ENCODE measurements around the gene BAIAP2L2.

DNA sequence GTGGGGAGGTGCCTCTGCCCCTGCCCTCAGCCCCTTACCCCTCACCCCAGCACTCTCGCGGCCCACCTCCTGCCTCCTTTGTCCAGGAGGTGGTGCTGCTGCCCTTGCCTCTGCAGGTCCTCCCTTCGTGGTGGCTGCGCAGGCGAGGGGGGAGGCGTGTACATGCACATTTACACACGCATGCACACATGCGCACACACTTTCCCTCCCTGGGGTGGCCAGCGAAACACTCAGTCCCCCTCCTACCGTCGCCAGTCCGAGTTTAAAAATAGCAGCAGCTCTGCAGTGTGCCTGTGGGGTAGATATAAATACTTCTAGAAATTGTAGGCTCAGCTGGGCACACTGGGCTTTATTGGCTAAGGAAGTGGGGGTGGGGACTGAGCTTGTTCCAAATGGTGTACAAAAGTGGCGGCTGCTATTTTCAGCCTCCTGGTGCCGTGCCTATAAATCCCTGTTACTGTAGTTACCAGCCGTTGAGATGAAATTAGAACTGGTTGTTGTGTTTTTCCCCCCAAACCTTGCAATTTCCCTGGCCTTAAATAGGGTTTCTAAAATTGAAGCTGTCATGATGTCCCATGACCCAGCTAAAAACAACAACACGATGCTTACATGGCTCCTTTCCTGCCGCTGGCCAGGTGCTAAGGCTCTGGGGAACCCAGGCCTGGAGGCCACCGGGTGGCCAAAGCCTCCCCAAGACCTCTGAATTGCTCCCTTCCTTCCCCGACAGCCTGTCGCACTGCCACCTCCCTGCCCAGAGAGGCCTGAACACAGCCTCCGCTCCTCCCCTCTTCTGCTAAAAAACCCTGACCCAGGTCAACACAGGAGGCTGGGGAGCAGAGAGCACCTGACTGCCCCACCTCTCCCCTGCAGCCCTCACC is 40.9 kb downstream of the BAIAP2L2 start:
- TF ChIP-seq, protein P1, sequence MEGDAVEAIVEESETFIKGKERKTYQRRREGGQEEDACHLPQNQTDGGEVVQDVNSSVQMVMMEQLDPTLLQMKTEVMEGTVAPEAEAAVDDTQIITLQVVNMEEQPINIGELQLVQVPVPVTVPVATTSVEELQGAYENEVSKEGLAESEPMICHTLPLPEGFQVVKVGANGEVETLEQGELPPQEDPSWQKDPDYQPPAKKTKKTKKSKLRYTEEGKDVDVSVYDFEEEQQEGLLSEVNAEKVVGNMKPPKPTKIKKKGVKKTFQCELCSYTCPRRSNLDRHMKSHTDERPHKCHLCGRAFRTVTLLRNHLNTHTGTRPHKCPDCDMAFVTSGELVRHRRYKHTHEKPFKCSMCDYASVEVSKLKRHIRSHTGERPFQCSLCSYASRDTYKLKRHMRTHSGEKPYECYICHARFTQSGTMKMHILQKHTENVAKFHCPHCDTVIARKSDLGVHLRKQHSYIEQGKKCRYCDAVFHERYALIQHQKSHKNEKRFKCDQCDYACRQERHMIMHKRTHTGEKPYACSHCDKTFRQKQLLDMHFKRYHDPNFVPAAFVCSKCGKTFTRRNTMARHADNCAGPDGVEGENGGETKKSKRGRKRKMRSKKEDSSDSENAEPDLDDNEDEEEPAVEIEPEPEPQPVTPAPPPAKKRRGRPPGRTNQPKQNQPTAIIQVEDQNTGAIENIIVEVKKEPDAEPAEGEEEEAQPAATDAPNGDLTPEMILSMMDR (IDR thresholded peaks at IDR 0.05; ENCODE audit: low read depth, low read length, poor library complexity, severe bottlenecking): peak; percentile 26
- no peak for TF ChIP-seq EZH2phosphoT487 (IDR thresholded peaks at IDR 0.05; ENCODE audit: borderline replicate concordance, low read length)

All from DOHH2 (cell line).